Mesangial cell (primary cell): ENCODE data around the gene PF4V1. TPM values are rescaled to one million over a fixed set of nuclear protein-coding genes. Genes with fewer than 3 reads are reported as not detected.

Experiments
- total RNA-seq: library from RNA; depleted of rRNA; stranded (reverse); fragments of >200 nt; gene quantifications from 2 replicates; pipeline ENCODE4 v1.2.3, GENCODE V29; 2015

Gene PF4V1, protein sequence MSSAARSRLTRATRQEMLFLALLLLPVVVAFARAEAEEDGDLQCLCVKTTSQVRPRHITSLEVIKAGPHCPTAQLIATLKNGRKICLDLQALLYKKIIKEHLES
- 0.25 TPM in 1 of 2 replicates, not detected in the other for total RNA-seq

DNA sequence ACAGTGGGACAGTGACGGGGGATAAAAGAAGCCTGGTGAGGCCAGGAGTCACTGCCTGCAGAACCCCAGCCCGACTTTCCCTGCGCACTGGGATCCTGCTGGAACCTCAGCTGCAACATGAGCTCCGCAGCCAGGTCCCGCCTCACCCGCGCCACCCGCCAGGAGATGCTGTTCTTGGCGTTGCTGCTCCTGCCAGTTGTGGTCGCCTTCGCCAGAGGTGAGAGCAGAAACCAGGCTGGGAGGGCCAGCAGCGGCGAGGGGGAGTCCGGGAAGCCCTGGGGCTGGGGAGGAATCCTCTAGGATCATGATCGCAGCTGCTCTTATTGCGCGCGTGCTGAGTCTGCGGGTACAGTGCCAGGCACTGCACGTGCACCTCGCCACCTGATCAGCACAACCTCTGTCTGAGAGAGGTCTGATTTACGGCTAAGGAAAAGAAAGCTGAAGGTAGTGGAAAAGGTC lies at the start of gene PF4V1:
PF4V1 (plus strand) TSS at position 51 of the 459 bp plus-strand sequence; CDS start at position 118, 67 bp downstream.

DNA sequence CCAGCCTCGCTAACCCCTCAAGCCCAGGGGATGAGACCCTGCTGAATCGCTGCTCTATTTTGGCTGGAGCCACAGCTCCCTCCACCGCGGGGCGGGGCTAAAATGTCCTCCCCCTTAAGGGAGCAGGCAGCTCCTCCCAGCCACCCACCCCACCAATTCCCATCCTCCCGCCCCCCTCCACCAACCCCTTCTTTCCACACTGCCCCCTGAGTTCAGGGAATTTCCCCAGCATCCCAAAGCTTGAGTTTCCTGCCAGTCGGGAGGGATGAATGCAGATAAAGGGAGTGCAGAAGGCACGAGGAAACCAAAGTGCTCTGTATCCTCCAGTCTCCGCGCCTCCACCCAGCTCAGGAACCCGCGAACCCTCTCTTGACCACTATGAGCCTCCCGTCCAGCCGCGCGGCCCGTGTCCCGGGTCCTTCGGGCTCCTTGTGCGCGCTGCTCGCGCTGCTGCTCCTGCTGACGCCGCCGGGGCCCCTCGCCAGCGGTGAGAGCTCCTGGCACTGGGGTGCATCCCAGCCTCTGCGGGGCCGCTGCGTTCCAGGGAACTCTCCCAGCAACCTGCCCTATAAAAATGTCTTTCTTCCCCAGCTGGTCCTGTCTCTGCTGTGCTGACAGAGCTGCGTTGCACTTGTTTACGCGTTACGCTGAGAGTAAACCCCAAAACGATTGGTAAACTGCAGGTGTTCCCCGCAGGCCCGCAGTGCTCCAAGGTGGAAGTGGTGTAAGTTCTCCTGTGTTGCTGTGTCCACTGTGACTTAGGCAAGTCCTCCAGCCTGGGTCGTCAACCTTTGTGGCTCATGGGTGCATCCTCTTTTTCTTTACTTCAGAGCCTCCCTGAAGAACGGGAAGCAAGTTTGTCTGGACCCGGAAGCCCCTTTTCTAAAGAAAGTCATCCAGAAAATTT lies 16.5 kb upstream of the PF4V1 start, which contains the start of gene CXCL6:
CXCL6 (plus strand) TSS at position 306 of the 907 bp plus-strand sequence; CDS start at position 379, 73 bp downstream.

DNA sequence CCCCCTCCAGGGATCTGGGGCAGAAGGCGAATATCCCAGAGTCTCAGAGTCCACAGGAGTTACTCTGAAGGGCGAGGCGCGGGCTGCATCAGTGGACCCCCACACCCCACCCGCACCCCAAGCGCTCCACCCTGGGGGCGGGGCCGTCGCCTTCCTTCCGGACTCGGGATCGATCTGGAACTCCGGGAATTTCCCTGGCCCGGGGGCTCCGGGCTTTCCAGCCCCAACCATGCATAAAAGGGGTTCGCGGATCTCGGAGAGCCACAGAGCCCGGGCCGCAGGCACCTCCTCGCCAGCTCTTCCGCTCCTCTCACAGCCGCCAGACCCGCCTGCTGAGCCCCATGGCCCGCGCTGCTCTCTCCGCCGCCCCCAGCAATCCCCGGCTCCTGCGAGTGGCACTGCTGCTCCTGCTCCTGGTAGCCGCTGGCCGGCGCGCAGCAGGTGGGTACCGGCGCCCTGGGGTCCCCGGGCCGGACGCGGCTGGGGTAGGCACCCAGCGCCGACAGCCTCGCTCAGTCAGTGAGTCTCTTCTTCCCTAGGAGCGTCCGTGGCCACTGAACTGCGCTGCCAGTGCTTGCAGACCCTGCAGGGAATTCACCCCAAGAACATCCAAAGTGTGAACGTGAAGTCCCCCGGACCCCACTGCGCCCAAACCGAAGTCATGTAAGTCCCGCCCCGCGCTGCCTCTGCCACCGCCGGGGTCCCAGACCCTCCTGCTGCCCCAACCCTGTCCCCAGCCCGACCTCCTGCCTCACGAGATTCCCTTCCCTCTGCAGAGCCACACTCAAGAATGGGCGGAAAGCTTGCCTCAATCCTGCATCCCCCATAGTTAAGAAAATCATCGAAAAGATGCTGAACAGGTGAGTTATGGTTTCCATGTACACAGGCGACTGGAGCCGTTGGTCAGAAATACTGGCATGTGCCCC lies 16.3 kb downstream of the PF4V1 start, which contains the start of gene CXCL1:
CXCL1 (plus strand) TSS at position 264 of the 926 bp plus-strand sequence; CDS start at position 342, 78 bp downstream.

Other genes with a start within 250 kb of the PF4V1 start
- 0.16 and 1.5 TPM in 2 replicates for gene RASSF6, start 232.9 kb upstream of the PF4V1 start, total RNA-seq
- gene CXCL8, start 112.7 kb upstream of the PF4V1 start, total RNA-seq = 0.76 and 2.1 TPM in 2 replicates
- 6.2 and 6.7 TPM in 2 replicates for gene CXCL6, start 16.6 kb upstream of the PF4V1 start, total RNA-seq
- gene CXCL1, start 16.1 kb downstream of the PF4V1 start, total RNA-seq = 30.3 and 35.5 TPM in 2 replicates
- gene PF4, start 128.7 kb downstream of the PF4V1 start, total RNA-seq = 0.81 and 4.4 TPM in 2 replicates
- gene PPBP, start 134.9 kb downstream of the PF4V1 start, total RNA-seq = not detected in 2 replicates
- gene CXCL5, start 145.4 kb downstream of the PF4V1 start, total RNA-seq = 12.4 and 25.9 TPM in 2 replicates
- gene CXCL3, start 185.4 kb downstream of the PF4V1 start, total RNA-seq = 1.6 and 4.1 TPM in 2 replicates
- gene CXCL2, start 245.9 kb downstream of the PF4V1 start, total RNA-seq = 7.2 and 7.4 TPM in 2 replicates